Thoracic aorta (tissue), 2 donors: Measurements from ENCODE around the gene SNAP47. TPM values are rescaled to one million over a fixed set of nuclear protein-coding genes. Genes with fewer than 3 reads are reported as not detected.

Experiments
- ATAC-seq: fragments of 150-250 bp; one replicate; pipeline ENCODE4 v1.8.0; 2017; ENCODE audit warnings: low read depth; ENCODE audit not compliant: insufficient number of reproducible peaks, low FRiP score
- DNase-seq: peaks from one replicate; pipeline ENCODE4 v3.0.0-alpha.2; 2020; ENCODE audit warnings: low spot score
- H3K27ac ChIP-seq, 2 donors: fragments of 200-600 bp; sonication (generic); 1 replicate in 1 of 2; 2 replicates in 1 of 2; pipeline ENCODE4 v1.5.1; 2016; ENCODE audit warnings: mild to moderate bottlenecking in 2 of 2, moderate library complexity in 2 of 2
- H3K27me3 ChIP-seq: fragments of 200-600 bp; sonication (generic); replicated peaks from 2 replicates; pipeline ENCODE4 v1.6.0; 2016; ENCODE audit warnings: mild to moderate bottlenecking; ENCODE audit not compliant: insufficient read depth
- H3K36me3 ChIP-seq: fragments of 200-600 bp; sonication (generic); one replicate; pipeline ENCODE4 v1.5.1; 2016
- H3K4me1 ChIP-seq, 2 donors: fragments of 200-600 bp; sonication (generic); 1 replicate in 1 of 2; 2 replicates in 1 of 2; pipeline versions ENCODE4 v1.5.1 to v1.6.0; 2016; ENCODE audit warnings: low read depth in 2 of 2, mild to moderate bottlenecking in 1 of 2; ENCODE audit not compliant: control insufficient read depth in 1 of 2
- H3K4me3 ChIP-seq: fragments of 200-600 bp; sonication (generic); 2 replicates; pipeline ENCODE4 v1.5.1; 2016; ENCODE audit warnings: mild to moderate bottlenecking
- H3K9me3 ChIP-seq: fragments of 200-600 bp; sonication (generic); 2 replicates; pipeline ENCODE4 v1.5.1; 2016
- CTCF ChIP-seq: fragments of 200-600 bp; sonication (generic); IDR thresholded peaks from one replicate; pipeline ENCODE4 v1.5.1; 2019; ENCODE audit warnings: antibody characterized with exemption
- total RNA-seq, 2 donors: library from RNA; depleted of rRNA; stranded (reverse); fragments of >200 nt; gene quantifications; one replicate each; pipeline versions ENCODE4 v1.1.0 to v1.2.3, GENCODE V29; 2016

The SNAP47 gene
- total RNA-seq, 2 donors from 2014 or later, result 26.3 to 42.4 TPM

- no peaks in the 10 kb centered on the region for H3K4me1 ChIP-seq
- H3K4me3 ChIP-seq, result no peak overlapping the region
- peaks cover 22% of the 10 kb centered on the region for H3K36me3 ChIP-seq
- DNase-seq (no peak), ATAC-seq (no peak)
- no peak overlapping the region for H3K27ac ChIP-seq
- H3K27me3 ChIP-seq, result no peaks in the 10 kb centered on the region
- no peaks in the 10 kb centered on the region for H3K9me3 ChIP-seq
- no peak for TF ChIP-seq CTCF
Measured at GRCh38 chr1:227768640-227769039, 33.4 kb downstream of the SNAP47 start.

DNA sequence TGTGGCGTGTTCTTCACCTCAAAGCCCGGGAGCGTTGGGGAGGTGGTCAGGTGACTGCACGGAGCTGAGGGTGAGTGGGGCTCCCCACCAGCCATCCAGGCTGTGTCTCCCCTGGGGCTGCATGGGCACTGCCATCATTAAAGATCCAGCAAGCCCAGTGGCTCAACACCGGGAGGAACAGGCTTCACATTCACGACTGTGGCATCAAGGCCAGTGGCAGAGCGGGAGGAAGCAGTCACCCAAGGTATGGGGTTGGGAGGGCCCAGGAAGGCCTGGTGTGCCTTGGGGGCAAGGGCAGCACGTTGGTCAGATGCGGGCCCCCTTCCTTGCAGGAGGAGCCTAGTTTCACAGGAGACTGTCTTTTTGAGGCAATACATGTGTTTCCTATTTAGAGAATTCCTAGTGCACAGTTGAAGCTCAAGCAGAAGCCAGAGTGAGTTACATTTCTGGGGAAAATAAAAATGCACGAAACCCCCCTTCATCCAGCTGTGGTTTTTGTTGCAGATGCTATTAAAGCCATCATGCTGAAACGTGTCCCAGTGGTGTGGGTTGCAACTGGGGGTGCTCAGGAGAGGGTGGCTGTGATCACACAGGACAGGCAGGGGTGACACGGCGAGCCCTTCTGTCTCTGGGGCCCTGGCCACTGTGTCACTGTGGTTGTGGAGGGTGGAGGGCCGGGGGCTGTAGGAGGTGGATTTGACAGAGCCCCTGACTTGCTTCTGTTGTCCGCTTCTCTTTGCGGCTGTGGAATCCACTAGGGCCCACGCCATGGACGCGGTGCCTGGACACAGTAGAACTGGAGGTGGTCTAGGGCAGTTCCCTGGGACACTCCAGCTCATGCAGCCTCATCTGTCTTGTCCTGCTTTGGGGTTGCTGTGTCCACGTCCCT lies 34.1 kb downstream of the SNAP47 start:
- DNase-seq (no peak), ATAC-seq (no peak)
- Histone ChIP-seq H3K27ac (no peak overlapping the region), H3K27me3 (no peaks in the 10 kb centered on the region), H3K4me1 (peaks cover 0 to 2% of the 10 kb centered on the region in 2 donors), H3K9me3 (no peaks in the 10 kb centered on the region), H3K4me3 (no peak overlapping the region), H3K36me3 (peaks cover 22% of the 10 kb centered on the region)
- no peak for TF ChIP-seq CTCF

DNA sequence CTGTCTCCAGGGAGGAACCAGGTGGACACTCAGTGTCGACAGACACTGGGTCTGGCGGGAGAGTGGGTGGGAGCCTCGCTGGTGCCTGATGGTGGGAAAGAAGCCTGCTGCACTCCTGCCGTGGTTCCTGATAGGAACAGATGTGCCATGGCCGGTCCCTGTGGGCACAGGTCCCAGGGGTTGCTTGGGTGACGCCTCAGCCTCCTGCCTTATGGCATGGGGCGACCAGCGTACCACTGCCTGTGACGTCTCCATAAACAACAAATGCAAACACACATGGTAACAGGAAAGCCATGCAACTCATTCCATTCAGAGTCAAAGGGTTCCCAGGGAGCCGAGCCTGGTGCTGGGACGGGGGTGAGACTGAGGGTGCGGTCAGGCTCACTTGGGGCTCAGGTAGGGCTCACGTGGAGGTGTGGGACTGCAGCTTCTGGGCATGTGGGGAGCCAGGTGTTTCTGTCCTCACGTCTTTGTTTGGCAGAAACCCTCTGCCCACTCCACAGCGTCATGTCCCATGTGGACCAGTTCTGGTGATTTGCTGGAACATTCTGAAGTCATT lies 34.8 kb downstream of the SNAP47 start:
- H3K4me1 ChIP-seq, result peaks cover 0 to 9% of the 10 kb centered on the region in 2 donors
- TF ChIP-seq CTCF, result no peak
- H3K9me3 ChIP-seq, result no peaks in the 10 kb centered on the region
- H3K27ac ChIP-seq, result no peak overlapping the region
- H3K4me3 ChIP-seq, result no peak overlapping the region
- no peak for ATAC-seq
- H3K36me3 ChIP-seq, result peaks cover 22% of the 10 kb centered on the region
- H3K27me3 ChIP-seq, result no peaks in the 10 kb centered on the region
- DNase-seq, result no peak

DNA sequence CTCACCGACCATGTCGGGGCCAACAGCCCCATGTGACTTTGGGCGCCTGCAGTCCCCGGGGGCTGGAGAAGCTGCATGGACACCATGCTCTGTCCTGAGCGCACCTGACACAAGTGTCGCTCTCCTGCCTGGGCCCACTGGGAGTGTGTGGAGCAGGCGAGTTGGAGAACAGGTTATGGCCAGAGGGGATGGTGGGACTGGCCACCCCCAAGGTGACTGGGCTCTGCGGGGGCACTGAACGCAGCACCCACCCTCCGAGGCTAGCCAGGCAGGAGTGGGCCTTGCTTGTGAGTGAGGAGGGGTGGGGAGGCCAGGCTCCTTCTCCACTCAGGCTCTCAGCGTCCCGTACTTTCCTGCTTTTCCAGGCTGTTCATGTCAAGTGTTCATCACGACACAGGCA lies 35.6 kb downstream of the SNAP47 start:
- no peak for DNase-seq
- no peak for ATAC-seq
- Histone ChIP-seq H3K27me3 (no peaks in the 10 kb centered on the region), H3K4me3 (no peak overlapping the region), H3K36me3 (peaks cover 22% of the 10 kb centered on the region), H3K9me3 (no peaks in the 10 kb centered on the region), H3K4me1 (peaks cover 0 to 17% of the 10 kb centered on the region in 2 donors), H3K27ac (no peak overlapping the region)
- no peak for TF ChIP-seq CTCF

GRCh38 chr1:227771326-227771725 lies 36.1 kb downstream of the SNAP47 start:
- peaks cover 22% of the 10 kb centered on the region for H3K36me3 ChIP-seq

More at GRCh38 chr1:227771326-227771725, 36.1 kb downstream of the SNAP47 start:
- H3K9me3 ChIP-seq, result no peaks in the 10 kb centered on the region
- H3K27me3 ChIP-seq, result no peaks in the 10 kb centered on the region
- H3K27ac ChIP-seq, result no peak overlapping the region
- ATAC-seq (no peak), DNase-seq (no peak)
- TF ChIP-seq CTCF, result no peak
- H3K4me3 ChIP-seq, result no peak overlapping the region
- H3K4me1 ChIP-seq, result peaks cover 0 to 17% of the 10 kb centered on the region in 2 donors
